Hepatocyte (in vitro differentiated cells): ENCODE data around the gene SMIM35. TPM values are rescaled to one million over a fixed set of nuclear protein-coding genes. Genes with fewer than 3 reads are reported as not detected.
A peak's percentile ranks its signal among the peaks of the same experiment; 100 is the strongest.

Experiments used
- DNase-seq: peaks from one replicate; pipeline ENCODE4 v3.0.0-alpha.2; 2016; ENCODE audit warnings: low spot score
- H2AFZ ChIP-seq: fragments of 200-600 bp; sonication (generic); 2 replicates; pipeline ENCODE4 v1.6.0; 2016; ENCODE audit warnings: antibody characterized with exemption, mild to moderate bottlenecking
- H3K27ac ChIP-seq: fragments of 200-600 bp; sonication (generic); 2 replicates; pipeline ENCODE4 v1.5.1; 2016; ENCODE audit warnings: mild to moderate bottlenecking
- H3K27me3 ChIP-seq: fragments of 200-600 bp; sonication (generic); 2 replicates; pipeline ENCODE4 v1.6.1; 2016
- H3K36me3 ChIP-seq: fragments of 200-600 bp; sonication (generic); replicated peaks from 2 replicates; pipeline ENCODE4 v1.5.1; 2016; ENCODE audit warnings: low read depth; ENCODE audit not compliant: insufficient read depth
- H3K4me1 ChIP-seq: fragments of 200-600 bp; sonication (generic); 2 replicates; pipeline ENCODE4 v1.5.1; 2016; ENCODE audit warnings: mild to moderate bottlenecking, moderate library complexity; ENCODE audit not compliant: insufficient read depth
- H3K4me2 ChIP-seq: fragments of 200-600 bp; sonication (generic); 2 replicates; pipeline ENCODE4 v1.6.0; 2016
- H3K4me3 ChIP-seq: fragments of 200-600 bp; sonication (generic); 2 replicates; pipeline ENCODE4 v1.5.1; 2016; ENCODE audit warnings: mild to moderate bottlenecking
- H3K79me2 ChIP-seq: fragments of 200-600 bp; sonication (generic); 2 replicates; pipeline ENCODE4 v1.6.0; 2017; ENCODE audit warnings: mild to moderate bottlenecking
- H3K9me2 ChIP-seq: fragments of 200-600 bp; sonication (generic); replicated peaks from 2 replicates; pipeline ENCODE4 v1.6.0; 2017; ENCODE audit warnings: mild to moderate bottlenecking; ENCODE audit not compliant: insufficient read depth
- H3K9me3 ChIP-seq: fragments of 200-600 bp; sonication (generic); 2 replicates; pipeline ENCODE4 v1.5.1; 2016; ENCODE audit warnings: low read depth, mild to moderate bottlenecking
- H4K20me1 ChIP-seq: fragments of 200-600 bp; sonication (generic); 2 replicates; pipeline ENCODE4 v1.6.0; 2016; ENCODE audit warnings: mild to moderate bottlenecking; ENCODE audit not compliant: insufficient read depth, poor library complexity, severe bottlenecking
- EZH2 ChIP-seq: fragments of 200-600 bp; sonication (generic); IDR thresholded peaks from 2 replicates; pipeline ENCODE4 v1.6.1; 2016; ENCODE audit warnings: antibody characterized with exemption, mild to moderate bottlenecking, borderline replicate concordance
- EZH2phosphoT487 ChIP-seq: fragments of 200-600 bp; sonication (generic); IDR thresholded peaks from one replicate; pipeline ENCODE4 v1.6.1; 2018; ENCODE audit warnings: antibody characterized with exemption, mild to moderate bottlenecking, low read depth, moderate library complexity; ENCODE audit not compliant: unreplicated experiment, severe bottlenecking
- WGBS: methylation state at CpG from one replicate; pipeline ENCODE4 v1.1.6; 2016; ENCODE audit warnings: low lambda C conversion rate; ENCODE audit errors: missing lambda C conversion rate; 5-methylcytosine and 5-hydroxymethylcytosine counted together
- polyA plus RNA-seq: library from polyadenylated mRNA; unstranded; fragments of >200 nt; fragmentation: Nextera tagmentation; extraction: Ambion mirVana; gene quantifications from 2 replicates; pipeline ENCODE4 v1.2.1, GENCODE V29; 2016
- total RNA-seq: library from RNA; depleted of rRNA; stranded (reverse); fragments of >200 nt; gene quantifications from 2 replicates; pipeline ENCODE4 v1.2.3, GENCODE V29; 2014
- TF ChIP-seq, protein P1 (sequence below): fragments of 200-600 bp; sonication (generic); IDR thresholded peaks from 2 replicates; pipeline ENCODE4 v1.5.1; 2016; ENCODE audit warnings: antibody characterized with exemption, mild to moderate bottlenecking; ENCODE audit not compliant: poor library complexity

Gene SMIM35
- total and polyA plus RNA-seq, 2 experiments from 2014 or later, result 0.03 TPM; not detected in 1

- H3K4me2 ChIP-seq, result peak overlapping the region; percentile 50
- no peak overlapping the region for H2AFZ ChIP-seq
- TF ChIP-seq EZH2phosphoT487 (no peak), EZH2 (no peak)
- TF ChIP-seq, protein P1, sequence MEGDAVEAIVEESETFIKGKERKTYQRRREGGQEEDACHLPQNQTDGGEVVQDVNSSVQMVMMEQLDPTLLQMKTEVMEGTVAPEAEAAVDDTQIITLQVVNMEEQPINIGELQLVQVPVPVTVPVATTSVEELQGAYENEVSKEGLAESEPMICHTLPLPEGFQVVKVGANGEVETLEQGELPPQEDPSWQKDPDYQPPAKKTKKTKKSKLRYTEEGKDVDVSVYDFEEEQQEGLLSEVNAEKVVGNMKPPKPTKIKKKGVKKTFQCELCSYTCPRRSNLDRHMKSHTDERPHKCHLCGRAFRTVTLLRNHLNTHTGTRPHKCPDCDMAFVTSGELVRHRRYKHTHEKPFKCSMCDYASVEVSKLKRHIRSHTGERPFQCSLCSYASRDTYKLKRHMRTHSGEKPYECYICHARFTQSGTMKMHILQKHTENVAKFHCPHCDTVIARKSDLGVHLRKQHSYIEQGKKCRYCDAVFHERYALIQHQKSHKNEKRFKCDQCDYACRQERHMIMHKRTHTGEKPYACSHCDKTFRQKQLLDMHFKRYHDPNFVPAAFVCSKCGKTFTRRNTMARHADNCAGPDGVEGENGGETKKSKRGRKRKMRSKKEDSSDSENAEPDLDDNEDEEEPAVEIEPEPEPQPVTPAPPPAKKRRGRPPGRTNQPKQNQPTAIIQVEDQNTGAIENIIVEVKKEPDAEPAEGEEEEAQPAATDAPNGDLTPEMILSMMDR, result no peak
- H3K9me3 ChIP-seq, result no peaks in the 10 kb centered on the region
- no peaks in the 10 kb centered on the region for H3K9me2 ChIP-seq
- DNase-seq, result no peak
- peak overlapping the region; percentile 68 for H3K27ac ChIP-seq
- WGBS, result 53% methylated on average over 21 of the region's 21 CpGs
- H3K4me3 ChIP-seq, result no peak overlapping the region
- H4K20me1 ChIP-seq, result no peaks in the 10 kb centered on the region
- H3K79me2 ChIP-seq, result no peaks in the 10 kb centered on the region
- peaks cover 2% of the 10 kb centered on the region for H3K27me3 ChIP-seq
- no peaks in the 10 kb centered on the region for H3K36me3 ChIP-seq
- H3K4me1 ChIP-seq, result peaks cover 18% of the 10 kb centered on the region
Observed at GRCh38 chr11:118082880-118083552, 3.7 kb downstream of the SMIM35 start.

DNA sequence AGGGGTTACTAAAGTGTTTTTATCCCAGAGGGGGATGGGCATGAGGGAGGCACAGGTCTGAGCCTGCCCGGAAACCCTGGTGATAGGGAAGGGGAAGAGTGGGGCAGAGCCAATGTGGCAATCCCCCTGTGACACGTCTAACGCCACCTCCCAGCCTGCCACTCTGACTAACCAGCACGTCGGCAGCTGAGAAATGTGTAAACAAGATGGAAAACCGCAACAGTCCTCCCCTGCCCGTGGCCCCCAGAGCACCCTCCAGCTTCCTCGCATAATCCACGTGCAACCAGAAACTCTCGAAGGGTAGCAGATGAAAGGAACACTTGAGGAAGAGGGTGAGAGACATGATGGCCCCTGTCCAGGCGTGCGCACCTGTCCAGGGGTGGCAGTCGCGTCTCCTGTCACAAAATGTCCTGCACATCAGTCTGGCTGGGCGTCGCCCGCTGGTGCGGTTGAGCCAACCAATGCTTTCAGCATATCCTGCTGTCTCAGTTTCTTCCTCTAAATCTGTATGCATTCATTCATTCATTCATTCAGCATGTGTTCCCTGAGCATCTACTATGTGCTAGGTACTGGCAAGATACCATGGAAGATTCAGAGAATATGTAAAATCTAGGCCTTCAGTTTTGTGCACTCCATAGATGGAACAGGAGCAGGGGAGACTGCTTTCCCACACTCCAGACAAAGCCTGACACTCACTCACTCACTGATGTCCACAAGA lies 5.4 kb downstream of the SMIM35 start:
- TF ChIP-seq, protein P1, result no peak
- TF ChIP-seq EZH2phosphoT487, result no peak
- no peak for TF ChIP-seq EZH2
- WGBS, result 90% methylated on average over 18 of the region's 18 CpGs
- Histone ChIP-seq H3K36me3 (no peaks in the 10 kb centered on the region), H3K4me3 (no peak overlapping the region), H3K4me1 (peaks cover 28% of the 10 kb centered on the region), H3K27ac (no peak overlapping the region), H3K79me2 (no peaks in the 10 kb centered on the region), H3K9me3 (no peaks in the 10 kb centered on the region), H3K4me2 (no peak overlapping the region), H3K27me3 (peaks cover 2% of the 10 kb centered on the region), H3K9me2 (no peaks in the 10 kb centered on the region), H4K20me1 (no peaks in the 10 kb centered on the region), H2AFZ (no peak overlapping the region)
- DNase-seq, result no peak

DNA sequence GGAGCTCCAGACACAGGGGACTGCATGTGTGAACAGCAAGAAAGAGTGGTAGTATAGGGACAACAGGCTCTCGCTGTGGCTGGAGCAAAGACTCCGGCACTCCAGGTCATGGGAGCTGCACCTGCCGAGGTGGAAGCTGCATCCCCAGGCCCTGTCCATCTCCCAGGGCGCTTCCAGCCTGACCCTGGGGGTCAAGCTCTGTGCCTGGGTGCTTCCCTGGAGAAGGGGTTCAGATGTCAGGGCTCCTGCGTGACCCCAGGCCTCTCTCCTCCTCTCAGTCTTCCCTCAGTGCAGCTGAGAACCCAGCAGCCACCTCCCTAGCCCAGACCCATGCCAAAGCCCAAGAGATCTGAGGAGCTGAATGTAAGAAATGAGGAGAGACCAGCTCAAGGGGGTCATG lies 6.5 kb downstream of the SMIM35 start:
- Histone ChIP-seq H3K4me3 (no peak overlapping the region), H3K9me2 (no peaks in the 10 kb centered on the region), H2AFZ (no peak overlapping the region), H3K27me3 (peaks cover 2% of the 10 kb centered on the region), H3K9me3 (no peaks in the 10 kb centered on the region), H3K4me1 (peaks cover 31% of the 10 kb centered on the region), H3K36me3 (no peaks in the 10 kb centered on the region), H4K20me1 (no peaks in the 10 kb centered on the region), H3K27ac (no peak overlapping the region), H3K79me2 (no peaks in the 10 kb centered on the region), H3K4me2 (no peak overlapping the region)
- 90% methylated on average over 5 of the region's 5 CpGs for WGBS
- TF ChIP-seq, protein P1, result no peak
- no peak for TF ChIP-seq EZH2phosphoT487
- no peak for TF ChIP-seq EZH2
- no peak for DNase-seq
